KBM-7 (cell line): ENCODE results near the gene DUSP1.
"Not testable (repeated sequence)": the region's sequence is repeated elsewhere in the genome, so short reads cannot be mapped to it uniquely, and the experiment has no call there.

Source experiments
- DNase-seq: peaks from one replicate; pipeline ENCODE4 v3.0.0-alpha.2; 2015
- in situ Hi-C: fragments of 300-500 bp; cut with MboI; formaldehyde crosslinking; loops from 2 replicates; pipeline ENCODE4 v1.14.3; 2020; ENCODE audit warnings: low sequenced_read_pairs, low pct_unique_long_range_greater_than_20kb, mixed read lengths

The DUSP1 gene

GRCh38 chr5:172783319-172783718, 12.3 kb upstream of the DUSP1 start:
- in situ Hi-C loops, DNase-seq: not testable (repeated sequence)

- in situ Hi-C loops, result no loop called here
- no peak for DNase-seq
These were observed 11.4 kb upstream of the DUSP1 start for GRCh38 chr5:172782169-172783039.

GRCh38 chr5:172779691-172780341, 8.8 kb upstream of the DUSP1 start:
- no peak for DNase-seq
- in situ Hi-C loops, result no loop called here

DNA sequence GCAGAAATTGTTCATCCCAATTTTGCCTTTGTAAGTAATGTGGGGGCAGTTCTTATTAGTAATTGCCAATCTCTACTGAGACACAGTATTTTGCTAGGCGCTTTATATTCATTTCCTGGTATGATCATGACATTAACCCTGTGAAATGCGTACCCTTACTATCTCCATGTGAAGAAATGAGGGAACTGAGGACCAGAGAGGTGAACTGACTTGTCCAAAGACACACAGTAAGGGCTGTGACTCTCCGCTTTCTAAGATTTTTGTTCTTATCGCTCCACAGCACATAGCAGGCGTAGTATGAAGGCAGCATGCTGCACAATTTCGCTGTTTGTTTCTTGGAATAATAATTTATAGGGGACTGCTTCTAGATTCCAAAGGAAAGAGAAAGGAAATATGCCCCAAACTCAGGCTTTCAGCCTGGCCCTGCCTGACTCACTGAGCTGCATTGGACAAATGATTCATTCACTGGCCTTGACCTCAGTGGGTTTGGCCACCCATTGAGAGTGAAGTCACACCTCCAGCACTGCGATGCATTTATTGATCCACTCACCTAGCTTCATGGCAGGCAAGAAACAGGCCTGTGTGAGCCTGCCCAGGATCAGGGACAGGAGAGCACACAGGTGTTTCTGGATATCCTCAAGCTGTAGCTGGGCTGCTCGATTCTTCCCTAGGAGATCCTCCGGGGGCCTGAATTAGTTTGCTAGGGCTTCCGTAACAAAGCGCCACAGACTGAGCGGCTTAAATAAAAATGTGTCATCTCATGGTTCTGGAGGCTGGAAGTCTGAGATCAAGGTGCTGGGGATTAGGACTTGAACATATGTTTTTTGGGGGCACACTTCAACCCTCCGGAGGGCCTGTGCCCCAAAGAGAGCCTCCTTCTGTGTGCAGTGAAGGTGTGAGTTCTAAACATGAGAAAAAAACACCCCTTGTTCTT, 7.2 kb upstream of the DUSP1 start:
- no peak for DNase-seq
- in situ Hi-C loops, result no loop called here

DNA sequence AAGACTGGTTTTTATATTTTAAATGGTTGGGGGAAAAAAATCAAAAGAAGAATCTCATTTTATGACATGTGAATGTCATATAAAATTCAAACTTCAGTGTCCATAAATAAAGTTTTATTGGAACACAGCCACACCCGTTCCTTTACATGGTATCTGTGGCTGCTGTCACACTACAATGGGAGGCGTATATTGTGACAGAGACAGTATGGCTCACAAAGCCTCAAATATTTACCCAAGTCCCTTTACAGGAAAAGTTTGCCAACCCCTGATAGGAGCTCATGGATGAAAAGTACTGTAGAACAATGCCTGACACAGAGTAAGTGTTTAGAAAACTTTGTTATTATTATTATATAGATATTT, 5.2 kb upstream of the DUSP1 start:
- in situ Hi-C loops, result no loop called here
- DNase-seq, result no peak

- in situ Hi-C loops, result no loop called here
- DNase-seq, result no peak
These were observed 4.6 kb upstream of the DUSP1 start for GRCh38 chr5:172775326-172776234.

GRCh38 chr5:172774561-172775315, 3.7 kb upstream of the DUSP1 start:
- in situ Hi-C loops, result no loop called here
- DNase-seq, result no peak

DNA sequence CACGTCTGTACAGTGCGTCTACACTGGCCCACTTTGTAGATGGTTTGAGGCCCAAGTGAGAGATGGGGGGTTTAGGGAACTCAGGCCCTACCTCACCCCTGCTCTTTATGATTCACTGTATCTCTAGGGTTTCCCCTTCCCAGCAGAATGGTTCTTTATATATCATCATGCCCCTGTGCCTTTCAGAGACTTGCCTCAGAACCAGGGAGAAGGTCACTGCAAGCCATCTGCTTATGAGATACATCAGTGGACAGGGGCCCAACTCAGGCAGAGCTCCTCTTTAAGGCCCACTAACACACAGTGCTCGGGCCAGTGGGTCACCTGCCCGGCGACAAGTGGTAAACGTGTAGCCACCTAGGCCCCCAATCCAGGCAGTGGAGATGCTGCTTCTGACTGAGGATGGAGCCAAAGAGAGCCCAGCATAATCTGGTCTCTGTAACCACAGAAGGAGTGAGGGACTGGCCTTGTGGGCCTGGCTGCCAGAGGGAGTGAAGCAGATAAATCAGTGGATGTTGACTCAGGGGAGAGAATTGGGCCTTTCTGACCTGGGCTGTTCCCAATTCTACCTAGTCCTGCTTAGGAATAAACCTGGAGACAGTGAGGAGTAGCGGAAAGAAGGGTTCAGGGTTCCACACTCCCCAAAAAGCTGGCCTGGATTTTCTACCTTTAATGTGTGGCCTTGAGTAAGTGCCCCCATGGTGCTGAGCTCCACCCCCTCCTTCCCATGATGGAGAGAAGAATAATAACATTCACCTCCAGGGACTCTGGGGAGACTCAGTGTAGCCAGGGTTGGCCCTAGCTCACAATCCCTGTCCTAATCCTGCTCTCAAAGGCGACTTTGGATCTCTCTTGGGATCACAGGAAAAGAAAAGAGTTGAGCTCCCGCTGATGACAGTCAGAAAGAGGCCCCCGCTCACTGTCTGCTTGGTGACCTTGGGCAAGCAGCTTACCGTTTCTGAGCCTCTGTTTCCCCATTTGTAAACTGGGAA, 2.8 kb upstream of the DUSP1 start:
- no peak for DNase-seq
- in situ Hi-C loops, result no loop called here

GRCh38 chr5:172772112-172772906, 1.3 kb upstream of the DUSP1 start:
- in situ Hi-C loops, result no loop called here

GRCh38 chr5:172771439-172772111, 580 bp upstream of the DUSP1 start:
- in situ Hi-C loops, result no loop called here
- DNase-seq, result no peak

More at GRCh38 chr5:172772112-172772906, 1.3 kb upstream of the DUSP1 start:
- DNase-seq, result peak; percentile 94

DNA sequence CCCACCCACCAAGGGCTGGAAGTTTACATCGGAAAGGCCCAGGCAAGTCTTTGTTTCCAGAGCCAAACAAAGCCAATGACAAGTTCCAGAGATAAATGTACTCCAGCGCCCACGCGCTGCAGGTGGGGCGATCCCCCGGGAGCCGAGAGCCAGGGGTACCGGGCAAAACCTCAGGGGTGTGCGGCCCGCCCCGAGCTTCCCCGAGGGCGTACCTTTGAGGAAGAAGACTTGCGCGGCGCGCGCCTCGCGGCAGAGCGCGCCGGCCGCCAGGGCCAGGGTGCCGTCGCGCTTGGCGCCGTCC, 671 bp downstream of the DUSP1 start:
- DNase-seq, result no peak
- in situ Hi-C loops, result no loop called here

- in situ Hi-C loops, result no loop called here
- DNase-seq, result no peak
These were observed 1.2 kb downstream of the DUSP1 start for GRCh38 chr5:172769616-172770373.

GRCh38 chr5:172769342-172769615, 1.7 kb downstream of the DUSP1 start:
- DNase-seq, result no peak
- in situ Hi-C loops, result no loop called here

GRCh38 chr5:172768573-172769341, 2.2 kb downstream of the DUSP1 start:
- DNase-seq, result no peak
- in situ Hi-C loops, result no loop called here

DNA sequence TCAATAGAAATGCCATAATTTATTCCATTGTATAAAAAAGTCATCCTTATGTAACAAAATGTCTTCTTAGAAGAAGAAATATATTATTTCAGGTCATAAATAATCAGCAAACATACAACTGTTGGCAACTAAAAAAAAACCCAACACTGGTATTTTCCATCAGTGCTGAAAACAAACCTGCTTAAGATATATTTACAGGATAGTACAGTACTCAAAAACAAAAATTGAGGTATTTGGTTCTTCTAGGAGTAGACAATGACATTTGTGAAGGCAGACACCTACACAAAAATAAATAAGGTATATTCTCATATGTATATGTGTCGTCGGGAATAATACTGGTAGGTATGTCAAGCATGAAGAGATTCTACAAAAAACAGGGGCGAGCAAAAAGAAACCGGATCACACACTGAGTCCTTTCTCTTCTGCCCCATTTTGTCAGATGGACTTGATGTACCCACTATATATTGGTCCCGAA, 2.9 kb downstream of the DUSP1 start:
- in situ Hi-C loops, result no loop called here
- no peak for DNase-seq
